ENCODE data around the gene DNAJB8. TPM values are rescaled to one million over a fixed set of nuclear protein-coding genes. Genes with fewer than 3 reads are reported as not detected.

Gene DNAJB8
- total RNA-seq, 2 donors from 2014 or later, result not detected

GRCh38 chr3:128423525-128424147 lies 43.1 kb downstream of the DNAJB8 start:
- no peak for DNase-seq (ENCODE audit: low spot score)
- intact Hi-C loops (cut with DNase I), result no loop called here

- intact Hi-C loops (cut with DNase I), result no loop called here
These were observed 43.7 kb downstream of the DNAJB8 start for GRCh38 chr3:128422762-128423524.

GRCh38 chr3:128421966-128422365 lies 44.7 kb downstream of the DNAJB8 start:
- no peak for DNase-seq (ENCODE audit: low spot score)
- intact Hi-C loops (cut with DNase I), result no loop called here

More at GRCh38 chr3:128422762-128423524, 43.7 kb downstream of the DNAJB8 start:
- no peak for DNase-seq (ENCODE audit: low spot score)

DNA sequence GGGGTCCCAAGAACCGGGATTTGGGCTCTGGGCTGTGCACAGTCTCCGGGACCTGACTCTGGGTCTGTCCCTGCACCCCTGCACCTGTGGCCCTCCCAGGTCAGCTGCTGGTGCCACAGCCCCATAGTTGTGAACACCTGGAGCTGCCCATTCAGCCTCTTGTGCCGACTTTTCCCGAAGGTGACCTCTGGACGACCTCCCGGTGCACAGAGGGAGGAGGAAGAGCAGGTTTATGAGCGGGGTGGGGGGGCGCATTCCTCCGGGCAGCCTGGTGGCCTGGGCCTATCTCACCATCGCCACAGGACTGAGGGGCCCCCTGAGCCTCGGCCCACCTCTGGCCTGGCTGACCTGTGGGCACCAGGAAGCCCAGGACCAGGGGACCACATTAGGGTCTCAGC lies 45.3 kb downstream of the DNAJB8 start:
- no peak for DNase-seq (ENCODE audit: low spot score)
- intact Hi-C loops (cut with DNase I), result no loop called here

GRCh38 chr3:128420720-128421438 lies 45.8 kb downstream of the DNAJB8 start:
- no peak for DNase-seq (ENCODE audit: low spot score)
- intact Hi-C loops (cut with DNase I), result no loop called here

GRCh38 chr3:128420289-128420688 lies 46.4 kb downstream of the DNAJB8 start:
- no peak for DNase-seq (ENCODE audit: low spot score)
- intact Hi-C loops (cut with DNase I), result no loop called here

DNA sequence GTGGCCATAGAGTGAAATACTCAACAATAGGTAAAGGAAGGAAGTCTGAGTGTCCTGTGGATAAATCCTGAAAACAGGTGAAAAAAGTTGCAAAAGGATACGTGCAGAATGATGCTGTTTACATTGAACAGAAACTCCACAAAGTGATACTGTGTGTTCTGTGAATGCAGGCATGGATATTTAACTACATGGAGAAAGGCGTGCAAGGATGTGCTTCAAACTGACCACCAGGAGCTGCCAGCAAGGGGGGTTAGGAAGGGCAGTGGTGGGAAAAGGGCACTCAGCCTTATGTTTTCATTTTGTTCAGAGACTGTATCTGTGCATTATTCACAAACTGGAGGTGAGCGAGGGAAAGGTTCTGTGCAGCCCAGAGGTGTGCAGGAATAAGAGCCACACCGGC lies 47.4 kb downstream of the DNAJB8 start:
- DNase-seq (ENCODE audit: low spot score), result no peak
- intact Hi-C loops (cut with DNase I), result no loop called here

DNA sequence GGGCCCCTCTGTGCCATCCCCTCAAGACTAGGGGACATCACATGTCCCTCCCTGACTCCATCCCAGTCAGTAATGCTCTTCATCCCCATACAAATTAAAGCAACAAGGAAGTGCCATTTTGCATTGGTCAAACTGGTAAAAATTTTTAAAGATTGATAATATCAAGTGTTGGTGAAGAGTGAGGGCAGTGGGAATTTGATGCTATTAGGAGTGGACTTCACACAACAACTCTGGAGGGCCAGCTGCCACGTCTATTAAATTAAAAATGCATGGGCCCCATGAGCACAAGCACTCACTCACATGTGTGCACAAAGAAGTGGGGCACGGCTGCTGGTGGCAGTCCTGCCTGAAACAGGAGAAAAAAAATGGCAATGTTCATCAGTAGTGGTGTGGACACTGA lies 47.8 kb downstream of the DNAJB8 start:
- DNase-seq (ENCODE audit: low spot score), result no peak
- intact Hi-C loops (cut with DNase I), result no loop called here

GRCh38 chr3:128416578-128417211 lies 50.0 kb downstream of the DNAJB8 start:
- intact Hi-C loops (cut with DNase I), result no loop called here
- no peak for DNase-seq (ENCODE audit: low spot score)

GRCh38 chr3:128415773-128416577 lies 50.7 kb downstream of the DNAJB8 start:
- intact Hi-C loops (cut with DNase I), result no loop called here
- DNase-seq (ENCODE audit: low spot score), result no peak

GRCh38 chr3:128415200-128415772 lies 51.4 kb downstream of the DNAJB8 start:
- intact Hi-C loops (cut with DNase I), result no loop called here
- no peak for DNase-seq (ENCODE audit: low spot score)

DNA sequence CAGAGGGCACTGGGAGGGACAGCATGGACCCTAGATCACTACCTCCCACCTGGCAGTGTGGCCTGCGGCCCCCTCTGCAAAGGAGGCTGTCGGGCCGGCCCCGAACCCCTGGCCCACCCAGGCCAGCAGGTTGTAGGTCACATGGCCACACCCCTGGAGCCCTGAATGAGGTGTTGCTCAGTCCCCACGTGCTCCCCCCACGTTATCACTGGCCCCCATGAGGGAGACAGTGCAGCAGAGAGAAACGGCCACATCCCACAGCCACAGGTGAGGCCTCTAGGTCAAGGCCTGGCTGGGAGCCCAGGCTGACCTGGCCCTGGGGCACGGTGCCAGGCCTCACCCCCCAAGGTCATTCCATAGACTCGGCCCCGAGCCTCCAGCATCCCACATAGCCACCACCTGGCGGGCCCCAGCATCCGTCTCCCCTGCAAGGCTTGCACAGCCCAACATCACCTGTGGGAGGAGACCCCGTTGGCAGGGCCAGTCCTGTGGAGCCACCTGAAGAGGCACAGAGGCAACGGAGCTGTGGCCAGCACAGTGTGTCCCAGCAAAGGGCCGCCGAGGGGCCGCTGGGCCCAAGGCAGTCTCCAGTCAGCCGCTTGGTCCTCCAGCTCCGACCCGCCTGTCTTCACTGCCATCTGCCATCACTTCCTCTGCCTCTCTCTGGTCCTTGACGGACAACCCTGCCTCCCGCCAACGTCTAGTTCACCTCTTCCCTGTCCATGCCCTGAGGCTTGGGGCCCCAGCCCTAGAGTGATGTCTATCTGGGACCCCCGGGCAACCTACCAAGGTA lies 53.1 kb downstream of the DNAJB8 start:
- no peak for DNase-seq (ENCODE audit: low spot score)
- intact Hi-C loops (cut with DNase I), result no loop called here

- no peak for DNase-seq (ENCODE audit: low spot score)
- intact Hi-C loops (cut with DNase I), result no loop called here
These were observed 53.7 kb downstream of the DNAJB8 start for GRCh38 chr3:128413003-128413370.

Other genes with a start within 250 kb of the DNAJB8 start
- gene GATA2, start 26.3 kb upstream of the DNAJB8 start, total RNA-seq, result 10 to 100 TPM; 11.6 to 11.9 TPM
- gene RPN1, start 183.9 kb upstream of the DNAJB8 start, total RNA-seq, result 100 to 1,000 TPM; 144 to 155 TPM

Measured in posterior vena cava (tissue), 2 donors.